GM12875 (cell line): Measurements from ENCODE around the gene RNU5B-1.

Experiments used
- H3K4me3 ChIP-seq: one replicate; pipeline ENCODE4 v1.5.1; 2011; ENCODE audit warnings: low read depth, low read length, control low read depth
- CTCF ChIP-seq: IDR thresholded peaks from 2 replicates; pipeline ENCODE4 v1.5.1; 2011; ENCODE audit warnings: low read depth, mild to moderate bottlenecking, control low read depth, inconsistent platforms, low read length, moderate library complexity, borderline replicate concordance; ENCODE audit not compliant: insufficient read depth

RNU5B-1 gene

GRCh38 chr15:65332391-65333147 is 28.1 kb downstream of the RNU5B-1 start:
- TF ChIP-seq CTCF = no peak
- no peak overlapping the region for H3K4me3 ChIP-seq

- no peak for TF ChIP-seq CTCF
- H3K4me3 ChIP-seq = no peak overlapping the region
These were observed 28.8 kb downstream of the RNU5B-1 start for GRCh38 chr15:65333148-65333820.

- no peak for TF ChIP-seq CTCF
- no peak overlapping the region for H3K4me3 ChIP-seq
These were observed 29.4 kb downstream of the RNU5B-1 start for GRCh38 chr15:65333856-65334255.

- no peak for TF ChIP-seq CTCF
- H3K4me3 ChIP-seq = no peak overlapping the region
These were observed 30.2 kb downstream of the RNU5B-1 start for GRCh38 chr15:65334586-65335231.

- no peak for TF ChIP-seq CTCF
- no peak overlapping the region for H3K4me3 ChIP-seq
These were observed 31.0 kb downstream of the RNU5B-1 start for GRCh38 chr15:65335278-65336055.

- no peak for TF ChIP-seq CTCF
- H3K4me3 ChIP-seq = no peak overlapping the region
These were observed 32.3 kb downstream of the RNU5B-1 start for GRCh38 chr15:65336493-65337435.
